Liver (tissue), 3 donors: ENCODE measurements around the gene MIXL1.

Experiments
- FOXA1 ChIP-seq: IDR thresholded peaks from 2 replicates; pipeline ENCODE4 v1.6.1; 2016; ENCODE audit warnings: antibody characterized with exemption
- GABPA ChIP-seq, 2 donors: IDR thresholded peaks in 1 of 2; conservative IDR thresholded peaks in 1 of 2; 2 replicates each; pipeline ENCODE4 v1.6.1; 2016; ENCODE audit warnings: antibody characterized with exemption in 2 of 2, mild to moderate bottlenecking in 1 of 2, moderate library complexity in 1 of 2
- HNF4A ChIP-seq, 2 donors: conservative IDR thresholded peaks; 2 replicates each; pipeline ENCODE4 v1.6.1; 2016; ENCODE audit warnings: antibody characterized with exemption in 2 of 2, mild to moderate bottlenecking in 2 of 2
- JUND ChIP-seq, 2 donors: IDR thresholded peaks; 2 replicates each; pipeline ENCODE4 v1.6.1; 2016; ENCODE audit warnings: antibody characterized with exemption in 2 of 2
- NR2F2 ChIP-seq: IDR thresholded peaks from 2 replicates; pipeline ENCODE4 v1.6.1; 2016; ENCODE audit warnings: antibody characterized with exemption
- RAD21 ChIP-seq, 2 donors: IDR thresholded peaks; 2 replicates each; pipeline ENCODE4 v1.6.1; 2016; ENCODE audit warnings: antibody characterized with exemption in 2 of 2, mild to moderate bottlenecking in 2 of 2
- SP1 ChIP-seq: IDR thresholded peaks from 2 replicates; pipeline ENCODE4 v1.6.1; 2018; ENCODE audit warnings: antibody characterized with exemption, mild to moderate bottlenecking
- TAF1 ChIP-seq: conservative IDR thresholded peaks from 2 replicates; pipeline ENCODE4 v1.6.1; 2016; ENCODE audit warnings: antibody characterized with exemption, mild to moderate bottlenecking
- YY1 ChIP-seq: IDR thresholded peaks from 2 replicates; pipeline ENCODE4 v1.6.1; 2016; ENCODE audit warnings: antibody characterized with exemption, mild to moderate bottlenecking
- TF ChIP-seq, protein P1 (sequence below): IDR thresholded peaks from 2 replicates; pipeline ENCODE4 v1.6.1; 2016; ENCODE audit warnings: antibody characterized with exemption
- TF ChIP-seq, protein P2 (sequence below): fragments of 150-350 bp; IDR thresholded peaks from 2 replicates; pipeline ENCODE4 v1.5.1; 2017; ENCODE audit warnings: improper control_type of control experiment, low read depth, low read length; ENCODE audit not compliant: missing input control
- TF ChIP-seq, protein P3 (sequence below): IDR thresholded peaks from 2 replicates; pipeline ENCODE4 v1.6.1; 2016; ENCODE audit warnings: antibody characterized with exemption, mild to moderate bottlenecking
- TF ChIP-seq, protein P4 (sequence below): IDR thresholded peaks from 2 replicates; pipeline ENCODE4 v1.6.1; 2016; ENCODE audit warnings: antibody characterized with exemption
- TF ChIP-seq, protein P5 (sequence below): IDR thresholded peaks from 2 replicates; pipeline ENCODE4 v1.6.1; 2016; ENCODE audit warnings: antibody characterized with exemption
- donor health status: healthy.
- donor health status: healthy.

DNA sequence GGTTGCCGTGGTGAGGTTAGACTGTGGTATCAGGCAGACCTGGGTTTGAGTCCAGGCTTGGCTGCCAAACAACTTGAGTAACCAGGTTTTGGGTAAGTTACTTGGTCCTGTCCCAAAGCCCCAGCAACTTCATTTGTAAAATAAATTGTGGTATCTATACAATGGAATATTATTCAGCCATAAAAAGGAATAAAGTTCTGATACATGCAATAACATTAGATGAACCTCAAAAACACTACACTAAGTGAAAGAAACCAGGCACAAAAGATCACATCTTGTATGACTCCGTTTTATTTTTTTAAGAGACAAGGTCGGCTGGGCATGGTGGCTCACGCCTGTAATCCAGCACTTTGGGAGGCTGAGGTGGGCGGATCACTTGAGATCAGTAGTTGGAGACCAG lies 16.4 kb upstream of the MIXL1 start:
- TF ChIP-seq, protein P1, sequence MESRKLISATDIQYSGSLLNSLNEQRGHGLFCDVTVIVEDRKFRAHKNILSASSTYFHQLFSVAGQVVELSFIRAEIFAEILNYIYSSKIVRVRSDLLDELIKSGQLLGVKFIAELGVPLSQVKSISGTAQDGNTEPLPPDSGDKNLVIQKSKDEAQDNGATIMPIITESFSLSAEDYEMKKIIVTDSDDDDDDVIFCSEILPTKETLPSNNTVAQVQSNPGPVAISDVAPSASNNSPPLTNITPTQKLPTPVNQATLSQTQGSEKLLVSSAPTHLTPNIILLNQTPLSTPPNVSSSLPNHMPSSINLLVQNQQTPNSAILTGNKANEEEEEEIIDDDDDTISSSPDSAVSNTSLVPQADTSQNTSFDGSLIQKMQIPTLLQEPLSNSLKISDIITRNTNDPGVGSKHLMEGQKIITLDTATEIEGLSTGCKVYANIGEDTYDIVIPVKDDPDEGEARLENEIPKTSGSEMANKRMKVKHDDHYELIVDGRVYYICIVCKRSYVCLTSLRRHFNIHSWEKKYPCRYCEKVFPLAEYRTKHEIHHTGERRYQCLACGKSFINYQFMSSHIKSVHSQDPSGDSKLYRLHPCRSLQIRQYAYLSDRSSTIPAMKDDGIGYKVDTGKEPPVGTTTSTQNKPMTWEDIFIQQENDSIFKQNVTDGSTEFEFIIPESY, result no peak
- TF ChIP-seq, protein P2, sequence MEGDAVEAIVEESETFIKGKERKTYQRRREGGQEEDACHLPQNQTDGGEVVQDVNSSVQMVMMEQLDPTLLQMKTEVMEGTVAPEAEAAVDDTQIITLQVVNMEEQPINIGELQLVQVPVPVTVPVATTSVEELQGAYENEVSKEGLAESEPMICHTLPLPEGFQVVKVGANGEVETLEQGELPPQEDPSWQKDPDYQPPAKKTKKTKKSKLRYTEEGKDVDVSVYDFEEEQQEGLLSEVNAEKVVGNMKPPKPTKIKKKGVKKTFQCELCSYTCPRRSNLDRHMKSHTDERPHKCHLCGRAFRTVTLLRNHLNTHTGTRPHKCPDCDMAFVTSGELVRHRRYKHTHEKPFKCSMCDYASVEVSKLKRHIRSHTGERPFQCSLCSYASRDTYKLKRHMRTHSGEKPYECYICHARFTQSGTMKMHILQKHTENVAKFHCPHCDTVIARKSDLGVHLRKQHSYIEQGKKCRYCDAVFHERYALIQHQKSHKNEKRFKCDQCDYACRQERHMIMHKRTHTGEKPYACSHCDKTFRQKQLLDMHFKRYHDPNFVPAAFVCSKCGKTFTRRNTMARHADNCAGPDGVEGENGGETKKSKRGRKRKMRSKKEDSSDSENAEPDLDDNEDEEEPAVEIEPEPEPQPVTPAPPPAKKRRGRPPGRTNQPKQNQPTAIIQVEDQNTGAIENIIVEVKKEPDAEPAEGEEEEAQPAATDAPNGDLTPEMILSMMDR, result no peak
- TF ChIP-seq, protein P3, sequence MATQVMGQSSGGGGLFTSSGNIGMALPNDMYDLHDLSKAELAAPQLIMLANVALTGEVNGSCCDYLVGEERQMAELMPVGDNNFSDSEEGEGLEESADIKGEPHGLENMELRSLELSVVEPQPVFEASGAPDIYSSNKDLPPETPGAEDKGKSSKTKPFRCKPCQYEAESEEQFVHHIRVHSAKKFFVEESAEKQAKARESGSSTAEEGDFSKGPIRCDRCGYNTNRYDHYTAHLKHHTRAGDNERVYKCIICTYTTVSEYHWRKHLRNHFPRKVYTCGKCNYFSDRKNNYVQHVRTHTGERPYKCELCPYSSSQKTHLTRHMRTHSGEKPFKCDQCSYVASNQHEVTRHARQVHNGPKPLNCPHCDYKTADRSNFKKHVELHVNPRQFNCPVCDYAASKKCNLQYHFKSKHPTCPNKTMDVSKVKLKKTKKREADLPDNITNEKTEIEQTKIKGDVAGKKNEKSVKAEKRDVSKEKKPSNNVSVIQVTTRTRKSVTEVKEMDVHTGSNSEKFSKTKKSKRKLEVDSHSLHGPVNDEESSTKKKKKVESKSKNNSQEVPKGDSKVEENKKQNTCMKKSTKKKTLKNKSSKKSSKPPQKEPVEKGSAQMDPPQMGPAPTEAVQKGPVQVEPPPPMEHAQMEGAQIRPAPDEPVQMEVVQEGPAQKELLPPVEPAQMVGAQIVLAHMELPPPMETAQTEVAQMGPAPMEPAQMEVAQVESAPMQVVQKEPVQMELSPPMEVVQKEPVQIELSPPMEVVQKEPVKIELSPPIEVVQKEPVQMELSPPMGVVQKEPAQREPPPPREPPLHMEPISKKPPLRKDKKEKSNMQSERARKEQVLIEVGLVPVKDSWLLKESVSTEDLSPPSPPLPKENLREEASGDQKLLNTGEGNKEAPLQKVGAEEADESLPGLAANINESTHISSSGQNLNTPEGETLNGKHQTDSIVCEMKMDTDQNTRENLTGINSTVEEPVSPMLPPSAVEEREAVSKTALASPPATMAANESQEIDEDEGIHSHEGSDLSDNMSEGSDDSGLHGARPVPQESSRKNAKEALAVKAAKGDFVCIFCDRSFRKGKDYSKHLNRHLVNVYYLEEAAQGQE, result no peak
- no peak for TF ChIP-seq JUND (IDR thresholded peaks at IDR 0.05)
- no peak for TF ChIP-seq RAD21 (IDR thresholded peaks at IDR 0.05)
- TF ChIP-seq TAF1, result no peak
- no peak for TF ChIP-seq NR2F2
- TF ChIP-seq, protein P4, sequence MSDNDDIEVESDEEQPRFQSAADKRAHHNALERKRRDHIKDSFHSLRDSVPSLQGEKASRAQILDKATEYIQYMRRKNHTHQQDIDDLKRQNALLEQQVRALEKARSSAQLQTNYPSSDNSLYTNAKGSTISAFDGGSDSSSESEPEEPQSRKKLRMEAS, result no peak
- TF ChIP-seq FOXA1, result no peak
- no peak for TF ChIP-seq YY1
- no peak for TF ChIP-seq SP1
- no peak for TF ChIP-seq GABPA (IDR thresholded peaks at IDR 0.05 in 1 of 2, conservative IDR thresholded peaks at IDR 0.05 in 1 of 2)
- TF ChIP-seq, protein P5, sequence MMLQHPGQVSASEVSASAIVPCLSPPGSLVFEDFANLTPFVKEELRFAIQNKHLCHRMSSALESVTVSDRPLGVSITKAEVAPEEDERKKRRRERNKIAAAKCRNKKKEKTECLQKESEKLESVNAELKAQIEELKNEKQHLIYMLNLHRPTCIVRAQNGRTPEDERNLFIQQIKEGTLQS, result no peak
- TF ChIP-seq HNF4A (conservative IDR thresholded peaks at IDR 0.05), result no peak
